K562 (cell line): ENCODE data around the gene TCF12. TPM values are rescaled to one million over a fixed set of nuclear protein-coding genes. Genes with fewer than 3 reads are reported as not detected.

ENCODE experiments used
- ATAC-seq: fragments of 200-7000 bp; cut with Tn5 transposase; 3 replicates; pipeline ENCODE4 v1.9.1; 2020; ENCODE audit warnings: moderate library complexity
- BruUV-seq: library from RNA; stranded (reverse); fragments of 400-500 nt; replicated peaks from 2 replicates; lab custom pipeline; 2021; lab: Mats Ljungman, UMichigan
- CTCF ChIA-PET: fragments of 300-600 bp; formaldehyde crosslinking; extraction: SDS; loops from one replicate; lab custom pipeline; 2021; ENCODE audit warnings: low intra/inter-chr PET ratio; lab: Yijun Ruan, JAX
- POLR2A ChIA-PET: fragments of 300-600, 350-650 bp; sonication (Branson Sonifier 250); formaldehyde crosslinking; extraction: SDS; loops from one replicate; lab custom pipeline; 2021; ENCODE audit warnings: antibody characterized with exemption, inconsistent platforms; lab: Yijun Ruan, JAX
- DNase-seq, 4 experiments: peaks; one replicate each; pipeline versions ENCODE4 v3.0.0 to v3.0.0-alpha.2; 2011 to 2018; ENCODE audit warnings: low spot score in 3 of 4, mixed read lengths in 3 of 4; ENCODE audit errors: extremely low read depth in 1 of 4
- FAIRE-seq: peaks from 2 replicates; lab custom pipeline; 2011; peaks lifted over from hg19 to GRCh38; lab: Jason Lieb, UNC
- H2AFZ ChIP-seq: 2 replicates; pipeline ENCODE4 v1.6.0; 2011; ENCODE audit warnings: low read depth, low read length, control low read depth, inconsistent platforms
- H3K27ac ChIP-seq: fragments of 200-600 bp; 3 replicates; pipeline ENCODE4 v1.8.0; 2011; ENCODE audit warnings: low read depth, mild to moderate bottlenecking, control low read depth, inconsistent platforms, low read length, moderate library complexity, mixed read lengths; ENCODE audit errors: extremely low read depth
- H3K27me3 ChIP-seq, 2 experiments: fragments of 300-600 bp in 1 of 2; 2 replicates in 1 of 2; 3 replicates in 1 of 2; pipeline versions ENCODE4 v1.6.0 to v1.8.0; 2011; ENCODE audit warnings: inconsistent platforms in 2 of 2, low read length in 2 of 2, mild to moderate bottlenecking in 1 of 2, mixed read lengths in 1 of 2, moderate library complexity in 1 of 2; ENCODE audit not compliant: control insufficient read depth in 2 of 2, insufficient read depth in 2 of 2
- H3K36me3 ChIP-seq: fragments of 300-600 bp; 3 replicates; pipeline ENCODE4 v1.8.0; 2011; ENCODE audit warnings: mild to moderate bottlenecking, low read length, inconsistent platforms; ENCODE audit not compliant: control insufficient read depth, insufficient read depth
- H3K4me1 ChIP-seq, 2 experiments: fragments of 200-600 bp in 1 of 2; replicated peaks in 1 of 2; 2 replicates in 1 of 2; 3 replicates in 1 of 2; pipeline versions ENCODE4 v1.5.1 to v1.8.0; 2011; ENCODE audit warnings: inconsistent platforms in 2 of 2, low read length in 2 of 2, mild to moderate bottlenecking in 1 of 2, mixed read lengths in 1 of 2, moderate library complexity in 1 of 2; ENCODE audit not compliant: control insufficient read depth in 2 of 2, insufficient read depth in 2 of 2
- H3K4me2 ChIP-seq: 2 replicates; pipeline ENCODE4 v1.6.1; 2011; ENCODE audit warnings: low read length, control low read depth, inconsistent platforms, mixed read lengths; ENCODE audit not compliant: insufficient read depth
- H3K4me3 ChIP-seq: fragments of 200-600 bp; sonication (generic), shearing (Covaris generic); 2 replicates; pipeline ENCODE4 v1.5.1; 2016; ENCODE audit warnings: control low read depth, inconsistent platforms
- H3K79me2 ChIP-seq: fragments of 200-600 bp; 3 replicates; pipeline ENCODE4 v1.8.0; 2011; ENCODE audit warnings: low read length, inconsistent platforms; ENCODE audit not compliant: control insufficient read depth, insufficient read depth
- H3K9ac ChIP-seq, 2 experiments: 2 replicates each; pipeline versions ENCODE4 v1.6.0 to v1.6.1; 2011; ENCODE audit warnings: low read depth in 2 of 2, low read length in 2 of 2, control low read depth in 1 of 2, inconsistent platforms in 1 of 2, mild to moderate bottlenecking in 1 of 2, mixed read lengths in 1 of 2; ENCODE audit not compliant: insufficient read depth in 1 of 2
- H3K9me1 ChIP-seq: one replicate; pipeline ENCODE4 v1.6.0; 2011; ENCODE audit warnings: inconsistent platforms, mild to moderate bottlenecking, low read length, moderate library complexity; ENCODE audit not compliant: control insufficient read depth, insufficient read depth
- H3K9me3 ChIP-seq: replicated peaks from 2 replicates; pipeline ENCODE4 v1.5.1; 2011; ENCODE audit warnings: low read depth, low read length, inconsistent platforms; ENCODE audit not compliant: control insufficient read depth, insufficient read depth
- H4K20me1 ChIP-seq: replicated peaks from 2 replicates; pipeline ENCODE4 v1.6.1; 2011; ENCODE audit warnings: low read length, inconsistent platforms, mixed read lengths; ENCODE audit not compliant: control insufficient read depth, insufficient read depth
- FOS ChIP-seq: IDR thresholded peaks from 3 replicates; pipeline ENCODE4 v1.6.1; 2011; ENCODE audit not compliant: insufficient read length; ENCODE audit errors: extremely low read depth
- KDM1A ChIP-seq, 2 experiments: fragments of 450-650 bp; IDR thresholded peaks; 2 replicates each; pipeline ENCODE4 v1.6.1; 2016; ENCODE audit warnings: mild to moderate bottlenecking in 2 of 2
- RFX1 ChIP-seq: fragments of 450-650 bp; IDR thresholded peaks from 2 replicates; pipeline ENCODE4 v1.6.1; 2016; ENCODE audit warnings: mild to moderate bottlenecking, moderate library complexity
- SMARCA4 ChIP-seq: fragments of 450-650 bp; IDR thresholded peaks from 2 replicates; pipeline ENCODE4 v1.6.1; 2016
- ZFP30 ChIP-seq: fragments of 250-450 bp; sonication (Bioruptor Pico); IDR thresholded peaks from 2 replicates; pipeline ENCODE4 v1.8.0; 2022; ENCODE audit warnings: moderate library complexity, mild to moderate bottlenecking, inconsistent platforms, borderline replicate concordance
- ZNF707 ChIP-seq: fragments of 250-450 bp; sonication (Bioruptor Pico); conservative IDR thresholded peaks from 2 replicates; pipeline ENCODE4 v1.8.0; 2022; ENCODE audit warnings: inconsistent platforms, mild to moderate bottlenecking, moderate library complexity
- WGBS: fragments of 100-300 bp; shearing (Covaris generic); methylation state at CpG from one replicate; pipeline ENCODE4 v1.1.6; 2016; ENCODE audit warnings: low coverage, mixed read lengths; ENCODE audit not compliant: insufficient coverage; ENCODE audit errors: missing lambda C conversion rate; 5-methylcytosine and 5-hydroxymethylcytosine counted together
- in situ Hi-C: fragments of 300-500 bp; cut with MboI; formaldehyde crosslinking; loops from 4 replicates; pipeline ENCODE4 v1.15.0; 2018; ENCODE audit warnings: inconsistent platforms, mixed read lengths
- intact Hi-C: fragments of 100-400 bp; cut with micrococcal nuclease; formaldehyde crosslinking; loops from 2 replicates; pipeline ENCODE4 v1.14.2; 2022
- polyA plus RNA-seq, 8 experiments: library from polyadenylated mRNA; depleted of rRNA in 4 of 8; stranded (reverse) in 5 of 8; unstranded in 3 of 8; fragments of >200 nt; fragmentation: Nextera tagmentation in 2 of 8; fragmentation: Illumina TruSeq in 1 of 8; extraction: Ambion mirVana in 2 of 8; extraction: Trizol in 1 of 8; gene quantifications; 2 replicates each; pipeline versions ENCODE4 v1.2.1 to v1.2.3, GENCODE V29; 2011 to 2014; ENCODE audit warnings: inconsistent platforms in 1 of 8, missing spikeins in 1 of 8
- total RNA-seq, 7 experiments: library from RNA; depleted of rRNA in 6 of 7; stranded (reverse); fragments of >200 nt in 6 of 7; fragmentation: Illumina TruSeq in 2 of 7; extraction: Trizol in 2 of 7; gene quantifications; 2 replicates each; pipeline versions ENCODE4 v1.2.1 to v1.2.3, GENCODE V29; 2011 to 2021; ENCODE audit warnings: low replicate concordance in 1 of 7
- TF ChIP-seq, protein P1 (sequence below): fragments of 250-450 bp; sonication (Bioruptor Pico); IDR thresholded peaks from 2 replicates; pipeline ENCODE4 v1.4.0; 2020; ENCODE audit warnings: mild to moderate bottlenecking

The TCF12 gene
- total and polyA plus RNA-seq, 9 of the 15 experiments (the other 6 are each of a cell fraction or from before 2014, with no cell fraction given), result 10.5 to 132 (median 52.9) TPM

DNA sequence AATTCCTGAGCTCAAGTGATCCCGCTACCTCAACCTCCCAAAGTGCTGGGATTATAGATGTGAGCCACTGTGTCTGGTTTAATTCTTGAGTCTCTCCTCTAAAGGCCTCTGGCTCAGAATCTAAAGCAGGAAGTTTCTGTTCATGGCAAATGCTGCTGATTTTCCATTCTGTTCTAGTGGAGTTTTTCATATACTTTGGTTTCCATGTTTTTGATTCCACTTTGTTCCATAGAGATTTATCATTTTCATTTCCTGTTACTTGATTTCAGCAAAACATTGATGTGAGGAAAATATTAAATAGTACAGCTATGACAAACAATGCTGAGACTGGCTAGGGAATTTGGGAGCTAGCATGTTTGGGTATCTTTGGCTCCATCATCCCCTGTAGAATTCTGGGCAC is 205.6 kb downstream of the TCF12 start:
- ChIA-PET CTCF (no interaction called here), POLR2A (interaction anchor here (1.3 to 1.7 kb wide), 2 partner anchors 10 to 11 kb away, joined by 3 to 5 read pairs; no protein-coding TSS in a partner anchor)
- Histone ChIP-seq H4K20me1 (no peaks in the 10 kb centered on the region), H3K4me1 (no peaks in the 10 kb centered on the region), H3K4me2 (no peak overlapping the region), H3K36me3 (no peaks in the 10 kb centered on the region; the same call in 1 of the 3 replicates), H3K9me3 (no peaks in the 10 kb centered on the region), H3K27me3 (no peaks in the 10 kb centered on the region), H3K9me1 (no peaks in the 10 kb centered on the region), H2AFZ (no peak overlapping the region), H3K4me3 (no peak overlapping the region), H3K9ac (no peak overlapping the region), H3K79me2 (no peaks in the 10 kb centered on the region), H3K27ac (no peak overlapping the region)
- ATAC-seq, result no peak
- no TSS peak for BruUV-seq
- TF ChIP-seq, protein P1, sequence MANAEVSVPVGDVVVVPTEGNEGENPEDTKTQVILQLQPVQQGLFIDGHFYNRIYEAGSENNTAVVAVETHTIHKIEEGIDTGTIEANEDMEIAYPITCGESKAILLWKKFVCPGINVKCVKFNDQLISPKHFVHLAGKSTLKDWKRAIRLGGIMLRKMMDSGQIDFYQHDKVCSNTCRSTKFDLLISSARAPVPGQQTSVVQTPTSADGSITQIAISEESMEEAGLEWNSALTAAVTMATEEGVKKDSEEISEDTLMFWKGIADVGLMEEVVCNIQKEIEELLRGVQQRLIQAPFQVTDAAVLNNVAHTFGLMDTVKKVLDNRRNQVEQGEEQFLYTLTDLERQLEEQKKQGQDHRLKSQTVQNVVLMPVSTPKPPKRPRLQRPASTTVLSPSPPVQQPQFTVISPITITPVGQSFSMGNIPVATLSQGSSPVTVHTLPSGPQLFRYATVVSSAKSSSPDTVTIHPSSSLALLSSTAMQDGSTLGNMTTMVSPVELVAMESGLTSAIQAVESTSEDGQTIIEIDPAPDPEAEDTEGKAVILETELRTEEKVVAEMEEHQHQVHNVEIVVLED (CRISPR knock-in tag), result no peak
- DNase-seq, result no peak
- 100% methylated on average over 1 of the region's 1 CpG for WGBS
- no peak for FAIRE-seq
- in situ Hi-C loops (no loop called here), intact Hi-C loops (no loop called here)

DNA sequence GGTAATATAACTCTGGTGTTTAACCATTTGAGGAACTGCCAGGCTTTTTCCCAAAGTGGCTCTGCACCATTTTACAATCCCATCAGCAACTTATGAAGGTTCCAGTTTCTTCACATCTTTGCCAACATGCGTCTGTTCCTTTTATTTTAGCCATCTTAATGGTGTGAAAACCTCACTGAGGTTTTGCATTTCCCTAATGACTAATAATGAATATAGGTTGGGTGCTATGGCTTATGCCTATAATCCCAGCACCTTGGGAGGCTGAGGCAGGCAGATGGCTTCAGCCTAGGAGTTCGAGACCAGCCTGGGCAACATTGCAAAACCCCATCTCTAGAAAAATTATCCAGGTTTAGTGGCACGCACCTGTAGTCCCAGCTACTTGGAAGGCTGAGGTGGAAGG is 210.6 kb downstream of the TCF12 start:
- H2AFZ ChIP-seq, result no peak overlapping the region
- H3K4me1 ChIP-seq, result no peaks in the 10 kb centered on the region
- no peaks in the 10 kb centered on the region for H3K9me3 ChIP-seq
- DNase-seq, result no peak
- BruUV-seq, result no TSS peak
- no peaks in the 10 kb centered on the region for H4K20me1 ChIP-seq
- FAIRE-seq, result no peak
- H3K79me2 ChIP-seq, result no peaks in the 10 kb centered on the region
- ChIA-PET POLR2A (interaction anchor here (0.6 kb wide), 2 partner anchors 196 to 634 kb away, joined by 3 read pairs; no protein-coding TSS in a partner anchor), CTCF (no interaction called here)
- intact Hi-C loops, result no loop called here
- no peak overlapping the region for H3K4me3 ChIP-seq
- no peak for ATAC-seq
- TF ChIP-seq SMARCA4 (no peak), KDM1A (IDR thresholded peaks at IDR 0.05) (no peak), FOS (no peak), ZNF707 (CRISPR knock-in tag) (no peak), RFX1 (no peak), ZFP30 (CRISPR knock-in tag) (no peak)
- no peak overlapping the region for H3K4me2 ChIP-seq
- no peaks in the 10 kb centered on the region for H3K9me1 ChIP-seq
- H3K9ac ChIP-seq, result no peak overlapping the region
- H3K36me3 ChIP-seq, result no peaks in the 10 kb centered on the region; the same call in 2 of the 3 replicates
- no peak overlapping the region for H3K27ac ChIP-seq
- WGBS, result 90% methylated on average over 3 of the region's 3 CpGs
- no peaks in the 10 kb centered on the region for H3K27me3 ChIP-seq
- in situ Hi-C loops, result no loop called here
